Activated CD8-positive, alpha-beta memory T cell treated with anti-CD3 and anti-CD28 coated beads for 4 hours (primary cell): ENCODE data around the gene OSBP2.

Experiments
- DNase-seq, 2 donors: peaks; one replicate each; pipeline ENCODE4 v3.0.0-alpha.2; 2020; ENCODE audit warnings: low read depth in 2 of 2

OSBP2 gene, protein sequence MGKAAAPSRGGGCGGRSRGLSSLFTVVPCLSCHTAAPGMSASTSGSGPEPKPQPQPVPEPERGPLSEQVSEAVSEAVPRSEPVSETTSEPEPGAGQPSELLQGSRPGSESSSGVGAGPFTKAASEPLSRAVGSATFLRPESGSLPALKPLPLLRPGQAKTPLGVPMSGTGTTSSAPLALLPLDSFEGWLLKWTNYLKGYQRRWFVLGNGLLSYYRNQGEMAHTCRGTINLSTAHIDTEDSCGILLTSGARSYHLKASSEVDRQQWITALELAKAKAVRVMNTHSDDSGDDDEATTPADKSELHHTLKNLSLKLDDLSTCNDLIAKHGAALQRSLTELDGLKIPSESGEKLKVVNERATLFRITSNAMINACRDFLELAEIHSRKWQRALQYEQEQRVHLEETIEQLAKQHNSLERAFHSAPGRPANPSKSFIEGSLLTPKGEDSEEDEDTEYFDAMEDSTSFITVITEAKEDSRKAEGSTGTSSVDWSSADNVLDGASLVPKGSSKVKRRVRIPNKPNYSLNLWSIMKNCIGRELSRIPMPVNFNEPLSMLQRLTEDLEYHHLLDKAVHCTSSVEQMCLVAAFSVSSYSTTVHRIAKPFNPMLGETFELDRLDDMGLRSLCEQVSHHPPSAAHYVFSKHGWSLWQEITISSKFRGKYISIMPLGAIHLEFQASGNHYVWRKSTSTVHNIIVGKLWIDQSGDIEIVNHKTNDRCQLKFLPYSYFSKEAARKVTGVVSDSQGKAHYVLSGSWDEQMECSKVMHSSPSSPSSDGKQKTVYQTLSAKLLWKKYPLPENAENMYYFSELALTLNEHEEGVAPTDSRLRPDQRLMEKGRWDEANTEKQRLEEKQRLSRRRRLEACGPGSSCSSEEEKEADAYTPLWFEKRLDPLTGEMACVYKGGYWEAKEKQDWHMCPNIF

DNA sequence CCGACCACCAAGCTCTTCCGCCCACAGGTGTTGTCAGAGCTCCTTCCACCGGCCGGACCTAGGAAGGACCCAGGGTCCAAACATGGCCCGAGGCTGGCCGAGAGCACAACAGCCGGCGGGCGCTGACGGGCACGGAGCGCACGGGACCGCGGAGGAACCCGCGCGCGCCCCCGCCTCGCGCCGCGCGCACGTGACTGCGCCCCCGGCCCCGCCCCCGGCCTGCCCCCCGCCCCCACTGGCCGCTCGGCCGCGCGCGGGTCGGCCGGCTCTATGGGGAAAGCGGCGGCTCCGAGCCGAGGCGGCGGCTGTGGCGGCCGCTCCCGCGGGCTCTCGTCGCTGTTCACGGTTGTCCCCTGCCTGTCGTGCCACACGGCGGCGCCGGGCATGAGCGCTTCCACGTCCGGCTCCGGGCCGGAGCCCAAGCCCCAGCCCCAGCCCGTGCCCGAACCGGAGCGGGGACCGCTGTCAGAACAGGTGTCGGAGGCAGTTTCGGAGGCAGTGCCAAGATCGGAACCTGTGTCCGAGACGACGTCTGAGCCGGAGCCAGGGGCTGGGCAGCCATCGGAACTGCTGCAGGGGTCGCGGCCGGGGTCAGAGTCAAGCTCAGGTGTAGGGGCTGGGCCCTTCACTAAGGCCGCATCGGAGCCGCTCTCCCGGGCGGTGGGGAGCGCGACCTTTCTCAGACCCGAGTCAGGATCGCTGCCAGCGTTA is at the start of gene OSBP2:
TSS of gene OSBP2 (plus strand) at position 235 of the 711 bp plus-strand sequence. CDS start at position 271, 36 bp downstream.
- no peak for DNase-seq

DNA sequence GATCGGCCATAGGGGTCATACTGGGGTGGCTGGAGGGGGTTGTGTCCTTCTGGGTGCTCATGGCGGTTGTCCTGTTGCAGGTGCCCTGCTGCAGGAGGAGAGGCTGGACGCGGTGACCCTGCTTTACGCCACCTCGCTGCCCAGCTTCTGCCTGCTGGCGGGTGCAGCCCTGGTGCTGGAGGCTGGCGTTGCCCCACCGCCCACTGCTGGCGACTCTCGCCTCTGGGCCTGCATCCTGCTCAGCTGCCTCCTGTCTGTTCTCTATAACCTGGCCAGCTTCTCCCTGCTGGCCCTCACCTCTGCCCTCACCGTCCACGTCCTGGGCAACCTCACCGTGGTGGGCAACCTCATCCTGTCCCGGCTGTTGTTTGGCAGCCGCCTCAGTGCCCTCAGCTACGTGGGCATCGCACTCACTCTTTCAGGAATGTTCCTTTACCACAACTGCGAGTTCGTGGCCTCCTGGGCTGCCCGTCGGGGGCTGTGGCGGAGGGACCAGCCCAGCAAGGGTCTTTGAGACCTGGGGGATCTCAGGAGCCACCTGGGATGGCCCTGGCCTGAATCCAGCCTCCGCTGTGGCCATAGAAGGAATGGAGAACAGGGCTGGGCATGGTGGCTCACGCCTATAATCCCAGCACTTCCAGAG is 48.0 kb upstream of the OSBP2 start:
- no peak for DNase-seq

DNA sequence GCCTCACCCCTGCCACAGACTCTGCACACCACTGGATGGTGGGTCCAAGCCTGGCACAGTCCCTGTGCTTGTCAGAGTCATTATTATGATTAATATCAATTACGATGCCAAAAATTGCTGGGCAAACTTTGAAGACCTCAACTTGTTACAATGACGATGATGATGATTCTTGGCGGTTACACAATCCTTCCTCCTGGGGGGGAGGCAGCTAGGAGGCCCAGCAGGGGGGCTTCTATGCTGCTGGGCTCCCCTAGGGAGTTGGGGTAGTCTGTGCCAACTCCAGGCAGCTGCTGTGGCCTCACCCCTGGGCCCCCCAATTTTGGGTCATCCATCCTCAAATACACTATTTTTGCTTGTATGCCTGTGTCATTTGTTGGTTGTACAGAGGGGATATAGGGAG is 47.1 kb upstream of the OSBP2 start:
- no peak for DNase-seq

DNA sequence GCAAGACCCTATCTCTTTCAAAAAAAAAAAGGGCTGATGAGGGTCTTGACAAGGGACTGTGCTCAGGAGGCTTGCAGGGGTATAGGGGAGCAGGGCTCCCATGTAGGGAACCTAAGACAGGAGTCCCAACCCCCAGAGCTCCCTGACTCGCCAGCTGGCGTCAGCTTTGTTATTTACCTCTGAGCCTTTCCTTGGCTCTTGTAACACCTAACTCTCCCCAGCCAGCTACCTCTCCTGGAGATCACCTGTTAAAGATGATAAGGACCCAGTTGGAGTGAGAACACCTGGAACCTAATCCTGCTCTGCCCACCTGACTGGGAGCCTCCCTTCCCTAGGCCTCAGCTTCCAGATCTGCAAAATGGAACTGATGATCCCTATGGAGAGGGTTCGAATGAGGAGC is 45.8 kb upstream of the OSBP2 start:
- DNase-seq = no peak

DNA sequence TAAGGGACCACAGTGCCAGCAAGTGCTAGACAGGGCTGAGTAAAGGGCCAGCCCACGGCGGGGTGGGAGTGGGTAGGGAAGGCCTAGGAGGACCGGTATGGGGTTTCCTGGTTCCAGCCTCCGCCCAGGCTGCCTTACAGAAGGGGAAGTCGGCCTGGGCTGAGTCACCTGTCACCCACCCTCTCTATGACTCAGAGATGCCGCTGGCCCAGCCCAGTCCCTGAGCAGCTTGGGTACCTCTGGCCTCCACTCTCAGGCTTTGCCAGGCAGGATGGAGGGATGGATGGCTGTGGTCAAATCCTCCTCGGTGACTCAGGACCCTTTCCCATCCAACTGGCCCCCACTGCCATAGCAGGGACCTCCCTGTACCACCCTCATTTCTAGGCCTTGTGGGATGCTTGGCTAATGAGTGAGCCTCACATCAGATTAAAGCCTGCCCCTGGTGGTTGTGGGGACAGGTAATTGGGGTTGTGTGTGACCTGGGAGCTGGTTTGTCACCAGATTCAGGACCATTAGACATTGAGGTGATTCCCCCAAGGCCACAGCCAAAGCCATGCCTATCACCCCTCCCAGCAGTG is 45.2 kb upstream of the OSBP2 start:
- DNase-seq = peak; percentile 67 to 81

DNA sequence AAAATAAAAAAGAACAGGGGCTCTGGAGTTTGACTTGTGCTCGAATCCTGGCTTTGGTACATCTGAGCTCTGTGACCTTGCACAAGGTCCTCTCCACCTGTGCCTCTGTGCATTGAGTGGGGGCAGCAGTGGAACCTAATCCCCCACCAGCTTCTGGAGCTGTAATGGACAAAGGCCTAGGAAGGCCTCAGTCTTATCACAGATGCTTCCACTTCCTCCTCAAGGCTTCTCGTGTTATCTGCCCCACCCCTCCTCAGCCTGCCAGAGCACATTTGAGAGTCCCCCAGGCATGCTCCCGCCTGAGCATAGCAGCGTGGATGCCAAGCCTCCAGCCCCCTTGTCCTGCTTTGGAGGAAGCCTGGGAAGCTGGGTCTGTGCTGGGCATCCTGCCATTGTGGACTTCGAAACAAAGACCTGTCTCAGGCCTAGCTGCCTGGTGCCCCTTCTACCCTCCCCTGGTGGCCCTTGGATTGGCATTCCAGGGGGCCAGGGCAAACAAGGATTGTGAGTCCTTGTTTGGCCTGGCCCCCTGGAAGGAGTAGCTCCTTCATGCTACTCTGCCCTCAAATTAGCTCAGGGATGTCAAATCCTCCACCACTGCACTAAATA is 44.1 kb upstream of the OSBP2 start:
- no peak for DNase-seq

DNA sequence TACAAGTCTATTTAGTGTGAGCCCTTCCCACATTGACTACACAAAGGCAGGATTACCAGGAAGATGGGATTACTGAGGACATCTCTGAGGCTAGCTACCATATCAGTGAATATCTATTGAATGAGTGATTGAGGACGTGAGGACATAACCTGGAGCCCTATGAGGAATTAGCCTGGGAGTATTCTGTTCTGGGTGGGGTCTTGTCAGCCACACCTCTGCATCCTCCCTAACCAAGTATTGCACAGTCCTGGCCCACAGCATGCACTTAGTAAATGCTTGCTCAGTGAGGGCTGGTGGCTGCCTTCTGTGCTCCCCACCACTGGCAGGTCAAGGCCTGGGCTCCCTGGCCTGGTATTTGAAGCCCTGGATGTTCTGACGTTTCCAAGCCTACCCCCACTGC is 41.8 kb upstream of the OSBP2 start:
- no peak for DNase-seq

DNA sequence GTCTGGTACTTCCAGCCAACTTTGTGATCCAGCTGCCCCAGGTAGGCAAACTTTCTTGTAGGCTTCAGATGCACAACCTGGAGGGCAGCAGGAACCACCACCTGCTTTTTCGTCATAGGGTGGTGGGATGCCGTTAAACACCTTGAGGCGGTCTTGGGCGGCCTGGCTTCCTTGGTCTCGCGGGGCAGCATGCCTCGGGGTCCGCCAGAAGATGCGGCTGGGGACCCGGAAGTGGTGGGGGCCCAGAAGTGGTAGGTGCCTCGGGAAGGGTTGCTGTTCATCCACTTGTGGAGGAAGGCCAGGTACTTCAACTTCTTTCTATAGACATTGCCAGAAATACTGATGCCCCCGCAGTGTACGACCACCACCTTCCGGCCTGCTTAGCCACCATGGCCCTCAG is 40.3 kb upstream of the OSBP2 start:
- DNase-seq = no peak

DNA sequence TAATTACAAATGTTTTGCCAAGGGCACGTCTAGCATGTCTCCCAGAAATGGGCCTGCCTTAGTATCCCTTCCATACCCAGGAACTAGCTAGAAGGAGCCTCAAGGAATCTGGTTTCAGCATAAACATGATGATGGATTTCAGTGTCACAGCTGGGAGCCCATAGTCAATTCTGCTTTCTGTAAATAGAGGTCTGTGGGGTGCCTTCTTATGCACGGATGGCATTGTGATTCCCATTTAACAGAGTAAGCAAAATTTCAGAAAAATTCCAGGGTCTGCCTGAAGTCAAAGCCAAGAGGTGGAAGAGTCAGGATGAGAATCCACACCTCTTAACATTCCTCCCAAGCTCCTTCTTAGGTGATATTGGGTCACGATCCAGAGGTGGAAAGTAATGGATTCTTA is 39.1 kb upstream of the OSBP2 start:
- DNase-seq = no peak

DNA sequence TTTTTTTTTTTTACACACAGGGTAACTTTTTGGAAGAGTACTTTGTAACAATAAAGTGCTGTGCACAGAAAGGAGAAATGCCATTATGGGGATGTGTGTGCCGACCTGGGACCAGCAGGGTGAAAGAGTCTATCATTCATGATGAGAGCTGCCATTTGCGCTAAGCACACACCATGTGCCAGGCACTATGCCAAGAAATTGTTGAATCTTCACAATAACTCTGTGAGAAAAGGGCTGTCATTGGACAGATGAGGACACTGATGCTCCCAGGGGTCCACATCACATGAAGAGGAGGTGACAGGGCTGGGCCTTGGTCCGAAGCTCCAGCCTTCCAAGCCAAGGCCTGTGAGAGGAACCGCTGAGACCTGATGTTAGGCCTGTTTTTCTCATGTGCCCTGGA is 32.6 kb upstream of the OSBP2 start:
- DNase-seq = no peak

DNA sequence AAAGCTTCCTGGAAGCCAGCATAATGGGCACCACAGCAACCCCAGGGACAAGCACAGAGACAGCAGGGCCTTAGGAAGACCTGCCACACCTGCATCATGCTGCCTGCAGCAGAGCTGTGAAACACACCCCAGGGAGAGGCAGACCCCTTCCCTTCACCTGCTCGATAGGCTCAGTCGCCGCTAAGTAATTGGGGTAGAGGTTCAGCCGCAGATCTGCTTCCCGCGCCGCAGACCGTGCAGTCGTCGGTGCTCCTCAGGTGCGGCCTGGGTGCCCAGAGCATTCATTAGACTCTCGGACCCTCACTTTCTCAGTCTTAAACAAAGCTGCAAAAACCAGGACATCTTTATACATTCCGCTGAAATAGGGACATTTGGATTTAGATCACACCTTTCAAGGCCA is 29.9 kb upstream of the OSBP2 start:
- DNase-seq = no peak

DNA sequence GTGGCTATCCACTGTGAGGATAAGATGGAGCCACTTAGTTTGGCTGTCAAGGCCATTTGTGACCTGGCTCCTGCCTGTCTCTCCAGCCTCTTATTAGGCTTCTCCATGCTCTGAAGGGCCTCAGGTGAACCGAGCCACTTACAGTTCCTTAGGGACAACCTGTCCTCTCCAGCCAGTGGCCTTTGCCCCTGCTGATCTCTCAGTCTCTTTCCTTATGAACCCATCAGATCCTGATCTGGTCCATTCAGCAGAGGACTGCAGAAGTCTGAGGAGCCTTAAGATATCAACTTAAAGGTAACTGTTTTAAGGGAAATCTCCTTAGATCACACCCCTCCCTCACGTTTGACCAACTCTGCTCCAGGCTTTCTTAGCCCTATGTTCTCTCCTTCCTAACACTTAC is 29.4 kb upstream of the OSBP2 start:
- no peak for DNase-seq

DNA sequence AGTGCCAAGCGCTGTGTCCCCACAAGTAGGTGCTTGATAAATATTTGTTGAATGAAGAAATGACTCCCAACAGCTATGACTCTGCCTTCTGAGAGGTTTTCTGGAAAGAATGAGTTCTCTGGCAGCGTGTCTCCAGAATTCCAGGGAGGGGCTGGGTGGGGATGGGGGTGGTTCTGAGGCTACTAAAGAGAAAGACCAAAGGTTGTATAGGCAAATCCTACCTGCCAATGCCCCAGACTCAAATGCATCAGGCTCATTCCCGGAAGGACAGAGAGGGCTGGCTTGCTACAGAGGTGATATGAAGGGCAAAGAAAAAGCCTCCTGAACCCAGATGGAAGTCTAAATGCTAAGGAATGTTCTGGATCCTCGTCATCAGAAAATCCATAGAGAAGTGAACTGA is 28.9 kb upstream of the OSBP2 start:
- DNase-seq = no peak

DNA sequence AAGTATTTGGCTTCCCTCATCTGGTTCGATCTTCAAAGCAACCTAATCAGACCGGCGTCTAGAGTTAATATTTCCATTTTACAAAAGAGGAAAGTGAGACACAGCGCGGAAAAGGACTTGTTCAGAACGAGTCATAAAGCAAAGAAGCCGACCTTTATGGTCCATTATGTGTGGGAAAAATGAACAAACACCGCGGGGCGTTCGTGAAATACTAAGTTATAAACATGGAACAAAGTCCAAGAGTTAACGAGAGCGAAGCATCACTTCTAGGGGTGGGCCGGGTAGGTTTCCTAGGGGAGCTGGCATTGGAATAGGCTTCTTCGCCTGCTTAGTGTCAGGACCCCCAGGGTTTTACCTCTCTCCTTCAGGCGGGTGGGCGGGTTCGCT is 27.6 kb upstream of the OSBP2 start:
- DNase-seq = no peak

DNA sequence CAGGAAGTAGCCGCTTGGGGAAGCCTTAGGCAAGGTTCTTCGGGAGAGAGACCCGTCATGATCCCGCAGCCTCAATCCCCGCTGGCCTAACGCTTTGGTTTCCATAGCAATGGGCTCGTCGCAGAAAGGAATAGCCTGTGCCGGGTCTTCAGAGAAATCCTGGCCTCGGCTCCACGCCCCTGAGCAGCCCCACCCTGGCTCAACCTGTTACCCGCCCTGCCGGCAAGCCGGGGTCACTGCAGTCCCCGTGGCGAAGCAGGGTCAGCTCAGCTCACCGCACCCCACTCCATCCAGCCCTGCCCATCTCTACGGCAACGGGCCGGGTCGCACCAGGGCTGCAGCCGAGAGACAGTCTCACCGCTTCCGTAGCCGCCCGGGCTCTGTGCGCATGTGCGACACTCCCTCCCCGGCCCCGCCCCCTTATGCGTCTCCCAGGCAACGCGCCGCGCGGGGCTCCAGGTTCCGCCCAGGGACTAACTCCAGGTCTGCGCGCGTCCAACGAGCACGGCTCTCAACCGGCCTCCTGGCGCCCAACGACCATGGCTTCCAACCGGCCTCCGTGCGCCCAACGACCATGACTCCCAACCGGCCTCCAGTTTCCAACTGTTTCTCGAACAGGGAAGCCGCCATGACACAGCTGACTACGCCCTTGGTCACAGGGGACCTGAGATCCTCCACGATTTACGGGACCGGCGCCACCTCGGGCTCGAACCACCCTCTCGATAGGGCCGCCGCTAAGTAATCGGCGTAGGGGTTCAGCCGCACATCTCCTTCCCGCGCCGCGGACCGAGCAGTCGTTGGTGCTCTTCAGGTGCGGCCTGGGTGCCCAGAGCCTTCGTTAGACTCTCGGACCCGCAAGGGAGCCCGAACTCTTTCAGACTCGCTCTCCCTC is 26.9 kb upstream of the OSBP2 start, which contains the start of gene DUSP18:
TSS of gene DUSP18 (minus strand) at position 382 of the 892 bp plus-strand sequence. CDS start 3,872 bp downstream, outside the sequence.
- DNase-seq = peak; percentile 86 to 89

DNA sequence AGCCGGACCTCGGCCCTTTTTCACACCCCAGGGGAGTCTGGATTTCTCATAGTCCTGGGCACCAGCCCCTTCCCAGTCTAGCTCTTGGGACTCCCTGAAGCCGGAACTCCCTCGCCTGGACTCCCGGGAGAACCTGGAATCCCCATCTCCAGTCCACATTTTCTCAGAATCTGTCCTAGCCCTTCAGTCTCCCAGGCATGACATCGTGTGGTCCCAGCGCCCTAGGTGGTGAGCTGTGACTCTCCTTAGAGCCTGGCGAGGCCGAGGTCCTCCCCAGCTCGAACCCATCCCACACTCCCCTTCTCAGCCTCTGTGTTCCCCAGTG is 26.3 kb upstream of the OSBP2 start:
- no peak for DNase-seq

DNA sequence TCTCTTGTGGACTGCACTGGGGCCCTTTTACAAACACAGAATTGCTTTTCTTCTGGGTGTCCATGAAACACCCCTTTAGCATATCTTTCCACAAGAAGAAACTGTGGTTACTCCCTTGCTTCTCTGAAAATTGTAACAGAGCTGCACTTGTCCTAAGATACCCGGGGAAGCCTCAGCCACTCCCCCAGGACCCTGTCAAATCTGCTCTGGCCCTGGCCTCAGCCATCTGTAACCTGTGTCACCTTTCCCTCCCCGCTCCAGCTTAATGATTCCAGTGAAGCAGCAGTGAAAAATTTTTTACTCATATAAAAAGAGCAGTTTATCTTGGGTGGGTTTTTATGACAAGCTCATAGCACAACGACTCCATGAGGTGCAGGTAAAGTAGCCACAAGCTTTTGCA is 23.6 kb upstream of the OSBP2 start:
- no peak for DNase-seq

DNA sequence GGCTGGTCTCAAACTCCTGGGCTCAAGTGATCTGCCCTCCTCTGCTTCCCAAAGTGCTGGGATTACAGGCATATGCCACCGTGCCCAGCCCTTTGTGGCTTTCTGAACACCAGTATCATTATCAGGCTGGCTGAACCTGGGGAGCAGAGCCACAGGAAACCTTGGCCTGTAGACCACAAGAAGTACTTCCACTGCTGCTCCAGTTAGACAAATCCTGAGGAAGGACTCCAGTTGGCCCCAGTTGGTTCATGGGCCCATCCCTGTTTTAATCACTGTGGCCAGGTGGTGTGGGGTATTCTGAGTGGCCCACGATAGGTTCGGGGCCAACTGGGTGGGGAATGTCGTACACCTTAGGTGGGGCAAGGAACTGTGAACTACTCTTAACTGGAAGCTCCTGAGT is 21.5 kb upstream of the OSBP2 start:
- no peak for DNase-seq

DNA sequence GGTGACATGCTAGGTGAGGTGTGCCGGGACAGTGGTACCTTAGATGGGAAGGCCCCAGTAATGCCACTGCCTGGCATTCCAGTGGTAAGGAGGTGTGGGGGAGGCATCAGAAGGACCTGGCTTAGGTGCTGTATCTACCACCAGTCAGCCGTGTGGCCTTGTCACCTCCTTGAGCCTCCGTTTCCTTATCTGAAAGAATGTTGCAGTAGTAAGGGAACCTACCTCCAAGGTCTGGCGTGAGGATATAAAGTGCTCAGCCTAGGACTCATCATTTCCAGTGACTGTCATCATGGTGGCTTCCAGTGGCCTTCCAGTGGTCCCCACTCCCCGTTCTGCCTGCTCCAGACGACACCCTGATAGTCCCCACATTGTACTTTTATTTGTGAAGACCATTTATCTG is 20.2 kb upstream of the OSBP2 start:
- DNase-seq = no peak

DNA sequence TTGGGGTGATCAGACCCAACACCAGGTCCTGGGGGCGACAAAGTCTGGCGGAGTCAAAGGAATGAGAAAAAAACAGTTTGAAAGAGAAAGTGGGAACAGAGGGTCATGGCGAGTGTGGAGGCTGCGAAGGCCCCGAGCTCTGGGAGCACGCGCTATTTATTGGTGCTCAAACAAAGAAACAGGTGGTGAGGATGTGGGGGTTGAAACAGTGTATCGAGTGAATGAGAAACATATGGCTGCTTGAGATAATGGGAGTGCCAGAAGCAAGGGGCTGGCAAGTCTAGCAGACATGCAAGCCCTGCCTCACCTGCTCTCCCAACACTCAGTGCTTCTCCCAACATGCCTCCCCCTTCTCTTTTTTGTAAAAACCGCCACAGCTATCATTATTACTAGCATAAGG is 19.2 kb upstream of the OSBP2 start:
- DNase-seq = no peak
